Endothelial cell (in vitro differentiated cells): ENCODE data around the gene PSMB10. TPM values are rescaled to one million over a fixed set of nuclear protein-coding genes. Genes with fewer than 3 reads are reported as not detected.
A peak's percentile ranks its signal among the peaks of the same experiment; 100 is the strongest.

Source experiments
- DNase-seq: peaks from one replicate; pipeline ENCODE4 v3.0.0; 2021; ENCODE audit warnings: low spot score
- H3K27ac Mint-ChIP-seq: one replicate; pipeline ENCODE4 v1.8.0; 2021; ENCODE audit warnings: mixed read lengths, inconsistent platforms; ENCODE audit not compliant: unreplicated experiment
- H3K27me3 Mint-ChIP-seq: one replicate; pipeline ENCODE4 v1.8.0; 2021; ENCODE audit warnings: mild to moderate bottlenecking, moderate library complexity, mixed read lengths, inconsistent platforms; ENCODE audit not compliant: unreplicated experiment
- H3K36me3 Mint-ChIP-seq: one replicate; pipeline ENCODE4 v1.8.0; 2021; ENCODE audit warnings: mild to moderate bottlenecking, low read depth, mixed read lengths, inconsistent platforms; ENCODE audit not compliant: unreplicated experiment
- H3K4me1 Mint-ChIP-seq: one replicate; pipeline ENCODE4 v1.8.0; 2021; ENCODE audit warnings: mild to moderate bottlenecking, mixed read lengths, inconsistent platforms; ENCODE audit not compliant: unreplicated experiment
- H3K4me3 Mint-ChIP-seq: one replicate; pipeline ENCODE4 v1.8.0; 2021; ENCODE audit warnings: mild to moderate bottlenecking, mixed read lengths, inconsistent platforms; ENCODE audit not compliant: unreplicated experiment
- H3K9me3 Mint-ChIP-seq: one replicate; pipeline ENCODE4 v1.8.0; 2021; ENCODE audit warnings: mixed read lengths, inconsistent platforms; ENCODE audit not compliant: unreplicated experiment
- total RNA-seq: library from RNA; stranded (reverse); fragmentation: NEBNext Ultra II Directional; extraction: Animal tissue kit (Norgen Biotek cat#: 25700); gene quantifications from one replicate; pipeline ENCODE4 v1.2.1, GENCODE V29; 2021; ENCODE audit not compliant: unreplicated experiment
- TF ChIP-seq, protein P1 (sequence below): fragments of 200-600 bp; sonication (generic); IDR thresholded peaks from one replicate; pipeline ENCODE4 v1.5.0; 2021; ENCODE audit warnings: antibody characterized with exemption; ENCODE audit not compliant: unreplicated experiment

Gene PSMB10
- total RNA-seq, 1 donor from 2014 or later: 15.3 TPM

DNA sequence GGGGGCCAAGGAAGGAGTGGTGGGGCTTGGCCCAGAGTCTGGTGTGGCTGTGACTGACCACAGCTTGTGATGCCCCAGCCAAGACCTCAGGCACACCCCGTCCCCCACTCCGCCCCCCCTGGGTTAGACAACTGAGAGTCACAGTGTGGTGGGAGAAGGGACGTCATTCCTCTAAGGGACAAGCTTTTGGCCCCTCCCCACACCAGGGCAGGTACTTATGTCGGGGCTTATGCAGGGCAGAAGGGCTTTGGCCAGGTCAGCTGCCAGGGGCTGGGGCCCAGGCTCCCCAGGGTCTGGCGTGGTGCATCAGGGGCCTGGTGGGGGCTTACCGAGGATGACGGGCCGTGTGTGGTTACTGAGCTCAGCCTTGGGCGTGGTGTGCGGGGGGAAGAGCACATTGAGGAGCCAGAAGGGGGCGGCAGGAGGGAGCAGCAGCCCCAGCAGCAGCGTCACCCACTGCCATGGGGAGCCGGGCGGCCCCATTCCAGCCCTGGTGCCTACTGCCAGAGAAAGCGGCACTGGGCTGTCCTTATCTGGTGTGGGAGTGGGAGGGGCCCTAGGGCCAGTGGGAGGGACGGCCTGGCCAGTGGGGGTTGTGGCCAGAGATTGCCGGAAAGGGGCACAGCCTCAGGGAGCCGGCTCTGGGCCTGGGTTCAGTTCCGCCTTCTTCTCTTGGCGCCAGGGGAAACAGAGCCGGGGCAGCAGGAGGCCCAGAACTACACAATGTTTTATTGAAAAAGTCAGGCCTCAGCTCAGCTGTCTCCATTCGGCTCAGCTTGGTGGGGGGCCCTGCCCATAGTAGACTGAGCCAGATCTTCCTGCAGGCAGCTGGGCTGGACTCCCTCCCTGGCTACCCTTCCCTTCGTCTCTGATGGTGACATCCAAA lies 7.2 kb upstream of the PSMB10 start, which contains the start of gene LCAT:
TSS of gene LCAT (minus strand) at position 502 of the 886 bp plus-strand sequence. CDS start at position 483, 19 bp downstream.
- DNase-seq: no peak
- H3K4me1 Mint-ChIP-seq: no peaks in the 10 kb centered on the region
- H3K9me3 Mint-ChIP-seq: no peaks in the 10 kb centered on the region
- TF ChIP-seq, protein P1, sequence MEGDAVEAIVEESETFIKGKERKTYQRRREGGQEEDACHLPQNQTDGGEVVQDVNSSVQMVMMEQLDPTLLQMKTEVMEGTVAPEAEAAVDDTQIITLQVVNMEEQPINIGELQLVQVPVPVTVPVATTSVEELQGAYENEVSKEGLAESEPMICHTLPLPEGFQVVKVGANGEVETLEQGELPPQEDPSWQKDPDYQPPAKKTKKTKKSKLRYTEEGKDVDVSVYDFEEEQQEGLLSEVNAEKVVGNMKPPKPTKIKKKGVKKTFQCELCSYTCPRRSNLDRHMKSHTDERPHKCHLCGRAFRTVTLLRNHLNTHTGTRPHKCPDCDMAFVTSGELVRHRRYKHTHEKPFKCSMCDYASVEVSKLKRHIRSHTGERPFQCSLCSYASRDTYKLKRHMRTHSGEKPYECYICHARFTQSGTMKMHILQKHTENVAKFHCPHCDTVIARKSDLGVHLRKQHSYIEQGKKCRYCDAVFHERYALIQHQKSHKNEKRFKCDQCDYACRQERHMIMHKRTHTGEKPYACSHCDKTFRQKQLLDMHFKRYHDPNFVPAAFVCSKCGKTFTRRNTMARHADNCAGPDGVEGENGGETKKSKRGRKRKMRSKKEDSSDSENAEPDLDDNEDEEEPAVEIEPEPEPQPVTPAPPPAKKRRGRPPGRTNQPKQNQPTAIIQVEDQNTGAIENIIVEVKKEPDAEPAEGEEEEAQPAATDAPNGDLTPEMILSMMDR: no peak
- no peak within 1 kb of the TSS for H3K4me3 Mint-ChIP-seq
- no peak within 1 kb of the TSS for H3K27ac Mint-ChIP-seq
- H3K27me3 Mint-ChIP-seq: peaks cover 4% of the 10 kb centered on the region
- peaks cover 4% of the 10 kb centered on the region for H3K36me3 Mint-ChIP-seq

DNA sequence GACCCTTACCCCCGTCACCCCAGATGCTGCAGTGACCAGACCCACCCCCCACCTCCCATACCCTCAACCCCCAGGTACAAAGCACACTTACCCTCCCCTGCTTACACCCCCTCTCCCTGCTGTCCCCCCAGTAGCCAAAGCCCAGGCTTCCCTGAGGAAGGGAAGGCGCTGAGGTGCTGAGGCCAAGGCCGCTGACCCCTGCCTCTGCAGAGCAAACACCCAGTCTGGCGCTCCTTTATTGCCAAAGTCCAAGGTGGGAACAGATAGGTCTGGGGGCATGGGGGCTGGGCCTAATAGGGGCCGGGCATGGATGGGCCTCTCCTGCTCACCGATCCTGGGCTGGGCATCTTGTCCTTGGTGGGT lies 6.6 kb upstream of the PSMB10 start:
- TF ChIP-seq, protein P1: no peak
- no peak overlapping the region for H3K27ac Mint-ChIP-seq
- H3K4me3 Mint-ChIP-seq: no peak overlapping the region
- DNase-seq: no peak
- H3K9me3 Mint-ChIP-seq: no peaks in the 10 kb centered on the region
- H3K27me3 Mint-ChIP-seq: peaks cover 4% of the 10 kb centered on the region
- H3K4me1 Mint-ChIP-seq: no peaks in the 10 kb centered on the region
- peaks cover 3% of the 10 kb centered on the region for H3K36me3 Mint-ChIP-seq

GRCh38 chr16:67942510-67943255 lies 6.0 kb upstream of the PSMB10 start:
- H3K27me3 Mint-ChIP-seq: peaks cover 4% of the 10 kb centered on the region
- no peak for DNase-seq
- no peak overlapping the region for H3K27ac Mint-ChIP-seq
- no peaks in the 10 kb centered on the region for H3K9me3 Mint-ChIP-seq
- H3K4me1 Mint-ChIP-seq: no peaks in the 10 kb centered on the region
- TF ChIP-seq, protein P1: no peak
- no peak overlapping the region for H3K4me3 Mint-ChIP-seq
- no peaks in the 10 kb centered on the region for H3K36me3 Mint-ChIP-seq

GRCh38 chr16:67942200-67942509 lies 5.5 kb upstream of the PSMB10 start:
- TF ChIP-seq, protein P1: peak; percentile 53
- Mint-ChIP-seq H3K27me3 (peaks cover 8% of the 10 kb centered on the region), H3K36me3 (peaks cover 3% of the 10 kb centered on the region), H3K27ac (no peak overlapping the region), H3K4me3 (no peak overlapping the region), H3K4me1 (peaks cover 2% of the 10 kb centered on the region), H3K9me3 (no peaks in the 10 kb centered on the region)
- peak; percentile 61 for DNase-seq
